ENCODE data around the gene CCDC169. TPM values are rescaled to one million over a fixed set of nuclear protein-coding genes. Genes with fewer than 3 reads are reported as not detected.

The CCDC169 gene
- total and polyA plus RNA-seq, 2 donors (not counting 3 experiments of a cell fraction or from before 2014, with no cell fraction given): 1.2 to 2.5 TPM

- no peaks in the 10 kb centered on the region for H3K79me2 ChIP-seq (ENCODE audit: control insufficient read depth, insufficient read depth, low read length)
- H3K9ac ChIP-seq (replicated peaks; ENCODE audit: extremely low read depth, insufficient read depth, low read length): no peak overlapping the region
- H3K9me3 ChIP-seq (replicated peaks; ENCODE audit: control insufficient read depth, insufficient read depth, low read length): no peaks in the 10 kb centered on the region
- no peak for DNase-seq (ENCODE audit: low read depth, low spot score)
- intact Hi-C loops (cut with micrococcal nuclease): no loop called here
- H2AFZ ChIP-seq (ENCODE audit: low read depth, low read length): no peak overlapping the region
- TF ChIP-seq POLR2A (IDR thresholded peaks at IDR 0.05; ENCODE audit: low read depth, low read length) (no peak), MAX (IDR thresholded peaks at IDR 0.05; ENCODE audit: insufficient read depth, insufficient read length) (no peak), FOS (IDR thresholded peaks at IDR 0.05; ENCODE audit: borderline replicate concordance, insufficient read depth, low read length) (no peak), CTCF (IDR thresholded peaks at IDR 0.05; ENCODE audit: extremely low read depth in 1 of 2, insufficient read depth in 1 of 2, low read depth in 1 of 2, low read length in 2 of 2) (no peak), MYC (IDR thresholded peaks at IDR 0.05; ENCODE audit: low read depth, low read length) (no peak), POLR2AphosphoS5 (IDR thresholded peaks at IDR 0.05; ENCODE audit: insufficient read depth, low read depth, low read length) (no peak), GATA2 (IDR thresholded peaks at IDR 0.05; ENCODE audit: insufficient read depth, insufficient read length, low read depth, low read length) (no peak), JUN (IDR thresholded peaks at IDR 0.05; ENCODE audit: borderline replicate concordance, insufficient read depth, insufficient read length, low read depth) (no peak), EZH2 (IDR thresholded peaks at IDR 0.05; ENCODE audit: borderline replicate concordance, low read depth, low read length, severe bottlenecking) (no peak)
- no peak for FAIRE-seq
- ChIA-PET CTCF (no interaction called here), POLR2A (no interaction called here)
- dilution Hi-C loops (cut with MboI; ENCODE audit: extremely low pct_ligation_motif_present, low sequenced_read_pairs): no loop called here
- H3K27ac ChIP-seq (ENCODE audit: insufficient read depth, low read depth, low read length): no peak overlapping the region
- no peaks in the 10 kb centered on the region for H3K9me1 ChIP-seq (replicated peaks; ENCODE audit: control insufficient read depth, extremely low read depth, insufficient read depth, low read length)
- no peaks in the 10 kb centered on the region for H4K20me1 ChIP-seq (replicated peaks; ENCODE audit: control insufficient read depth, extremely low read depth, insufficient read depth, low read length)
- no peak overlapping the region for H3K4me2 ChIP-seq (ENCODE audit: insufficient read depth, low read length)
- H3K27me3 ChIP-seq (ENCODE audit: control insufficient read depth in 2 of 2, insufficient read depth in 2 of 2, low read length in 2 of 2): no peaks in the 10 kb centered on the region
- no TSS peak for BruUV-seq (replicated peaks)
- no peaks in the 10 kb centered on the region for H3K4me1 ChIP-seq (ENCODE audit: control insufficient read depth, extremely low read depth, insufficient read depth, low read length)
- H3K4me3 ChIP-seq (replicated peaks in 1 of 3; ENCODE audit: insufficient read depth in 1 of 3, low read depth in 1 of 3, low read length in 3 of 3): no peak overlapping the region
- no peaks in the 10 kb centered on the region for H3K36me3 ChIP-seq (ENCODE audit: control insufficient read depth in 2 of 2, extremely low read depth in 1 of 2, insufficient read depth in 2 of 2, low read length in 2 of 2)
These were observed 38.8 kb downstream of the CCDC169 start for GRCh38 chr13:36258831-36259230.
